ENCODE data around the gene KATNAL2.

- TF ChIP-seq EP300 (IDR thresholded peaks at IDR 0.05; ENCODE audit: low read depth) = no peak
- no peak for TF ChIP-seq CTCF (IDR thresholded peaks at IDR 0.05)
- TF ChIP-seq POLR2A (IDR thresholded peaks at IDR 0.05) = no peak
- no peak for TF ChIP-seq POLR2AphosphoS5 (IDR thresholded peaks at IDR 0.05)
Observed at GRCh38 chr18:46939998-46940571, 22.7 kb downstream of the KATNAL2 start.
